LNCAP (cell line): ENCODE measurements around the gene FKBP1A.

Experiments used
- CTCF ChIP-seq: fragments of 450-650 bp; IDR thresholded peaks from 2 replicates; pipeline ENCODE4 v1.5.1; 2017; ENCODE audit warnings: mild to moderate bottlenecking

FKBP1A gene

GRCh38 chr20:1367479-1367878, 25.4 kb downstream of the FKBP1A start:
- TF ChIP-seq CTCF, result no peak

GRCh38 chr20:1364106-1364505, 28.7 kb downstream of the FKBP1A start:
- TF ChIP-seq CTCF, result no peak

DNA sequence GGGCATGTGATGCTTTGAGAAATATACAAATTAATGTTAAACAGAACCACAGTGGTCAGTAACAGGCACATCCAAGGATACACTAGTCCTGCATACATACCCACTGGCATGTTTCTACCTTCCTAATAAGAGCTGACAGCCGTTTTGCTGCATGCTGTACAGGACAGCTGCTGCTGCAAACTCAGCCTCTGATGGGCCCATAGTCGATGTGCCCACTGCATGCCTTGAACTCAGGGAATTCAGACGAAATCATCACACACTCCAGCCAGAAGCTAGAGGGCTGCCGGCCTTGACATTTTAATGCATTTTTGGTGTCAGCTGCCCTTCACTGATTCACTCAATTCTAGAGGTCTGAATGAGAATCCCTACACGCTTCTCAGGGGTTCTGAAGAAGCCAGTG, 29.3 kb downstream of the FKBP1A start:
- TF ChIP-seq CTCF, result no peak

DNA sequence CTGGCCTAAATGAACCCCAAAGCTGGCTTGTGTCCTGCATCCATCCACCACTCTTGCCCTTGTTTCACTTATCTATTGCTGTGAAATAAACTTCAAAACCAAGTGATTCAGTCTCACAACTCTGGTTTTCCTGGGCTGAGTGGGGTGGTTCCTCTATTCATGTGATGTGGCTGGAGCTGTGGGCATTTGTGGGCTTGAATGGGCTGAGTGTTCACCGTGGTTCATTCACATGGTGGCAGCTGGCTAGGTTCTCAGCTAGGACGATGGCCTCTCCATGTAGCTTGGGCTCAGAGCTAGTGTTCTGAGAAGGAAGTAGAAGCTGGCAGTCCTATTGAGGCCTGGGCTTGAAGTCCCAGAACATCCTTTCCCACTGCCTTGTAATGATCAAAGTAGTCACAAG, 30.4 kb downstream of the FKBP1A start:
- no peak for TF ChIP-seq CTCF

DNA sequence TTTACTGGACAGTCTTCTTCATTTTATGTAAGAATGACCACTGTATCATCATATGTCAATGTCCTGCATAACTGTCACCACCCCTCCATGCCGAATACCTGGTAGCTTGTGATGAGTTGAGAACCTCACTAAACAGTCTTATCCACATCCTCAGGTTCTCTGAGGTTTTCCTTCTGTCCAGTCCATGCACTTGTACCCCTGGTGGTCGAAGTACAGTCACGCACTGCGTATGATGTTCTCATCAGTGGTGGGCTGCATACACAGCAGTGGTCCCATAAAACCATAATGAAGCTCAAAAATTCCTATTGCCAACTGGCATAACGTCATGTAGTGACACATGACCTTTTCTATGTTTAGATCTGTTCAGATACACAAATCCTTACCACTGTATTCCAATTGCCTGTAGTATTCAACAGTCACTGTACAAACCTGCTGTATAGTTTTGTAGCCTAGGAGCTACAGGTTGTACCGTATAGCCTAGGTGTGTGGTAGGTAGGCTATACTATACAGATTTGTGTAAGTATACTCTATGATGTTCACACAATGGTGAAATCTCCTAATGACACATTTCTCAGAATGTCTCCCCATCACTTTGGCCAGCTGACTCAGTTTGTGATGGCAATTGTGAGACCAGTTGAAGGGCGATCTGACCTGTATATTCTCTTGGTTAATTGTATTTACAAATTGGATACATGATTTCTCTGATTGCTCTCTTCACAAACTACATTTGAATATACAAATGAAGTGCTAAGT, 32.6 kb downstream of the FKBP1A start:
- no peak for TF ChIP-seq CTCF

DNA sequence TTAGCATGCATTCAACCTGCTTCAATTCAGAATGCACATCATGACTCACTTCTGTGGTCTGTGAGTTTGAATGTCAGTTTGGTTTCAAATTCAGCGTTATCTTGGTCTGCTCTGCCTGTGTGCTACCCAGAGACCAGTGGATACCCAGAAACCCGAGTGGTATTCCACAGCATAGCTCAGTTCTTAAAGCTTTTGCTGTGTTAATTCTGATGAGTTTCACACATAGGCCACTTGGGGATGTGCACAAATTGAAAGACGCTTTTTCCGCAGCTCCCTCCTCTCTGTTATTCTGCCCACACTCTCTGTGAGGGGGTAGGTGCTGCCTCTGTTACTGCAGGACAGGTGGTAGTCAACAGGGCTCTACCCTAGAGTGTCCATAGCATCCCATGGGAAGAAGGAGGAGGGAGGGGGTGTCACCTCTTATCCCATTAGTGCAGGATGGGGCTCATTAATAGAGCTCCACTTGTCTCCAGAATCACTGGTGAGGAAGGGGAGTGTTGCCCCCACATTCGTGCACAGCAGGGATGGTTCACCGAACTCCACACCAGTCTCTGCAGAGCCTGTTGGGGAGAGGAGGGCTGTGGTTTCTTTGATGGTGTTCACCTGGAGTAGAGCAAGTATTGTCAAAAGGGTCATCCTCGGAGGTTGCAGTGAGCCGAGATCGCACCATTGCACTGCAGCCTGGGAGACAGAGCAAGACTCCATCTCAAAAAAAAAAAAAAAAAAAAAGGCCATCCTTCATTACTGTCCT, 34.8 kb downstream of the FKBP1A start:
- no peak for TF ChIP-seq CTCF

DNA sequence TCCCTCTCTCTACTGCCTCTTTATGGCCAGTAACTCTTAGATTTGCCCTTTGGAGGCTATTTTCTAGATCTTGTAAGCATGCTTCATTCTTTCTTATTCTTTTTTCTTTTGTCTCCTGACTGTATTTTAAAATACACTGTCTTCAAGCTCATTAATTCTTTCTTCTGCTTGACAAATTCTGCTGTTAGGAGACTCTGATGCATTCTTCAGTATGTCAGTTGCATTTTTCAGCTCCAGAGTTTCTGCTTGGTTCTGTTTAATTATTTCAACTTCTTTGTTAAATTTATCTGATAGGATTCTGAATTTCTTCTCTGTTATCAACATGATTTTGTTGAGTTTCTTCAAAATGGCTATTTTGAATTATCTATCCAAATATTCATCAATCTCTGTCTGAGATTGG, 38.9 kb downstream of the FKBP1A start:
- no peak for TF ChIP-seq CTCF
